ENCODE measurements around the gene ACBD4.

Gene ACBD4

GRCh38 chr17:45161288-45162024, 26.0 kb downstream of the ACBD4 start, which contains the start of gene HEXIM2:
HEXIM2 (plus strand) TSS chr17:45161875; CDS start chr17:45162794, 919 bp downstream.
- DNase-seq = peak; percentile 99

GRCh38 chr17:45162025-45162687, 26.7 kb downstream of the ACBD4 start:
- DNase-seq = no peak

- no peak for DNase-seq
Observed at GRCh38 chr17:45164734-45165269, 29.3 kb downstream of the ACBD4 start.

GRCh38 chr17:45168991-45169752, 33.7 kb downstream of the ACBD4 start:
- DNase-seq = no peak

GRCh38 chr17:45170280-45170930, 34.9 kb downstream of the ACBD4 start:
- DNase-seq = no peak

GRCh38 chr17:45170931-45171337, 35.4 kb downstream of the ACBD4 start:
- no peak for DNase-seq

GRCh38 chr17:45171338-45172231, 36.1 kb downstream of the ACBD4 start:
- no peak for DNase-seq

- no peak for DNase-seq
Observed at GRCh38 chr17:45172232-45172540, 36.7 kb downstream of the ACBD4 start.

- DNase-seq = peak; percentile 68
Observed at GRCh38 chr17:45172541-45173286, 37.2 kb downstream of the ACBD4 start.

- no peak for DNase-seq
Observed at GRCh38 chr17:45175759-45176115, 40.2 kb downstream of the ACBD4 start.

- DNase-seq = no peak
Observed at GRCh38 chr17:45177563-45177962, 42.1 kb downstream of the ACBD4 start.

GRCh38 chr17:45184144-45184543, 48.7 kb downstream of the ACBD4 start:
- no peak for DNase-seq

GRCh38 chr17:45186801-45187354, 51.4 kb downstream of the ACBD4 start:
- DNase-seq = no peak

GRCh38 chr17:45189009-45189408, 53.5 kb downstream of the ACBD4 start:
- no peak for DNase-seq

- no peak for DNase-seq
Observed at GRCh38 chr17:45190503-45191255, 55.2 kb downstream of the ACBD4 start.

Measured in activated CD4-positive, alpha-beta T cell treated with anti-CD3 and anti-CD28 coated beads, Interleukin-10, Interleukin-2, amounts not matched to agents 100 ng/mL and 50 ng/mL, durations not matched to agents 16 hours and 8 hours (primary cell).